Esophagus (tissue), 2 donors: ENCODE data around the gene ZNF620. TPM values are rescaled to one million over a fixed set of nuclear protein-coding genes. Genes with fewer than 3 reads are reported as not detected.

Experiments used
- H3K27ac ChIP-seq, 2 donors: one replicate each; pipeline ENCODE4 v1.5.1; 2013; ENCODE audit warnings: low read depth in 2 of 2, mild to moderate bottlenecking in 2 of 2, inconsistent platforms in 1 of 2, low read length in 1 of 2, moderate library complexity in 1 of 2
- H3K27me3 ChIP-seq, 2 donors: one replicate each; pipeline ENCODE4 v1.6.1; 2013; ENCODE audit warnings: low read length in 2 of 2, control low read depth in 1 of 2, mild to moderate bottlenecking in 1 of 2; ENCODE audit not compliant: insufficient read depth in 2 of 2, control insufficient read depth in 1 of 2
- H3K36me3 ChIP-seq, 2 donors: one replicate each; pipeline ENCODE4 v1.6.1; 2013; ENCODE audit warnings: low read length in 1 of 2; ENCODE audit not compliant: control insufficient read depth in 2 of 2, insufficient read depth in 2 of 2
- H3K4me1 ChIP-seq, 2 donors: one replicate each; pipeline ENCODE4 v1.6.1; 2013; ENCODE audit warnings: low read length in 1 of 2; ENCODE audit not compliant: control insufficient read depth in 2 of 2, insufficient read depth in 2 of 2
- H3K4me3 ChIP-seq, 2 donors: one replicate each; pipeline ENCODE4 v1.5.1; 2013; ENCODE audit warnings: low read length in 2 of 2, mild to moderate bottlenecking in 2 of 2, low read depth in 1 of 2, moderate library complexity in 1 of 2
- H3K9me3 ChIP-seq, 2 donors: one replicate each; pipeline ENCODE4 v1.6.1; 2013; ENCODE audit warnings: mild to moderate bottlenecking in 2 of 2, low read depth in 1 of 2, low read length in 1 of 2, moderate library complexity in 1 of 2; ENCODE audit not compliant: control insufficient read depth in 2 of 2, insufficient read depth in 1 of 2
- whole genome bisulfite sequencing, 2 donors: extraction: QIAGEN DNeasy Blood & Tissue Kit; methylation state at CpG; one replicate each; pipeline ENCODE4 v1.1.7; 2013; 5-methylcytosine and 5-hydroxymethylcytosine counted together
- polyA plus RNA-seq, 2 donors: library from polyadenylated mRNA; stranded (reverse); fragments of 200-250 nt; gene quantifications; one replicate each; pipeline ENCODE4 v1.2.3, GENCODE V29; 2013
- donor health status: healthy with polysubstance abuse.
- donor health status: Bipolar disorder and iron deficiency.

The ZNF620 gene
- polyA plus RNA-seq, 2 donors: 0.52 to 0.57 TPM

DNA sequence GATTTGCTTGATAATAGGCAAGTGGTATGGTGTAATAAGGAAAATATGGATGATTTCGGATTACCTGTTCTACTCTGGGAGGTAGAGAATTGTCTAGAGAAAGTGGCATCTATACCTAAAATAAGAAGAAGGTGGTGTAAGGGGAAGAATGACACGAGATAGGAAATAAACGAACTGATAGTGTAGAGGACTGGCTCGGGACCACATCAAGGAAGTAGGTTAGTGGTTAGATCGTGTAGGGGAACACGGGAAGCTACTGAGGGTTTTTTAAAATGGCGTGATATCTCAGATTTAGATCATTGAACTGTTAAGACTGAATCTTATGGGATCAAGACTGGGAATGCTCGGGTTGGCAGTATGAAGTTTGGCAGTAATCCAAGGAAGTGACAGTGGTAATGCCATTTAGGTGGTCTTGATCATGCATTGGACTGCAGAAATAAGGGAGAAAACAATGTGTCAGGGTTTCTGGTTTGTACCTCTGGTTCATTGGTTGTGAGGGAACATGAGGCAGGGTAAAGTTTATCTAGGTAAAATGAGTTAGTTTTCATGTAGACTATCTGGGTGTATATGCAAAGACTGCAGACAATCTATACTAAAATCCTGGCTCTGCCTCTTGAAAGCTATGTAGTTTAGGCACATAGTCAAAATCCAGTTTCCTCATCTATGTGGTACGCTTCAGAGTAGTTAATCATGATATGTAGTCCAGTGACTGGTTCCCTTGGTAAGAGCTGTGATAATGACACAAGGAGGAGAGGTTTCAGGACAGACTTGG is 41.3 kb upstream of the ZNF620 start:
- no peaks in the 10 kb centered on the region for H3K9me3 ChIP-seq
- no peak overlapping the region for H3K4me3 ChIP-seq
- H3K4me1 ChIP-seq: peaks cover 0 to 2% of the 10 kb centered on the region in 2 donors
- no peaks in the 10 kb centered on the region for H3K27me3 ChIP-seq
- 59 to 65% methylated on average over 9 of the region's 9 CpGs for WGBS, 2 donors
- H3K36me3 ChIP-seq: peaks cover 7 to 15% of the 10 kb centered on the region in 2 donors
- no peak overlapping the region for H3K27ac ChIP-seq

DNA sequence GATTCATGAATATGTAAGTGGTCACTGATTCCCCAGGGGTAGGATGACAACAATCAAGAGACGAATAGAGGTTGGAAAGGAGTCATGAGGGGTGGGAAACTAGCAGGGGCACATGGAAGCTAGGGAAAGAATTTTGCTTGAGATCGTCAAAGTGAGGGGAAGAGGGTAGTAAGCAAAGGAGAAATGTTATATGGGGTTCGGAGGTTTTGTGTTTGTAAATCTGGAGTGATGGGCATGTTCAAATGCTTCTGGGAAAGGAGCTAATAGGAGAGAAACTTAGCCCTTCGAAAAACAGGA is 40.8 kb upstream of the ZNF620 start:
- Histone ChIP-seq H3K27ac (no peak overlapping the region), H3K4me1 (peaks cover 0 to 2% of the 10 kb centered on the region in 2 donors), H3K27me3 (no peaks in the 10 kb centered on the region), H3K9me3 (no peaks in the 10 kb centered on the region), H3K4me3 (no peak overlapping the region), H3K36me3 (peaks cover 7 to 15% of the 10 kb centered on the region in 2 donors)
- 77 to 82% methylated on average over 4 of the region's 4 CpGs for WGBS, 2 donors

DNA sequence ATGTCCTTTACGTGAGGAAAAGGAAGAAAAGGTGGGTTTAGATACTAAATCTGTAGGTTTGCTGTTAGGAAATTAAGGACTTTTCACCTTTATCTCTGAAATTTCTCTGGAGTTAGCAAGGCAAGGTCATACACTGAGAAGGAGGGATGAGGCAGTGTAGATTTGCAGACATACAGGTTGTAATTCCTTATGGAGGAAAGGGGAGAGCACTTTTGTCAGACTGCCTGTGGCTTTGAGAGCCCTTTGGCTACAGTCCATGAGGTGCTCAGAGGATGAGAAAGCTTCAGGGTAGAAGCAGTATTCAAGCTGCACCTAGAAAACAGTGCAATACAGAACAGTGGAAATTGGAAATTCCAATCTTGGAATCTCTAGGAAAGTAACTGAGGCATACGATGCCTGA is 40.4 kb upstream of the ZNF620 start:
- Histone ChIP-seq H3K27ac (no peak overlapping the region), H3K4me3 (no peak overlapping the region), H3K9me3 (no peaks in the 10 kb centered on the region), H3K36me3 (peaks cover 7 to 15% of the 10 kb centered on the region in 2 donors), H3K4me1 (no peaks in the 10 kb centered on the region), H3K27me3 (no peaks in the 10 kb centered on the region)
- WGBS, 2 donors: 78 to 85% methylated on average over 2 of the region's 2 CpGs

DNA sequence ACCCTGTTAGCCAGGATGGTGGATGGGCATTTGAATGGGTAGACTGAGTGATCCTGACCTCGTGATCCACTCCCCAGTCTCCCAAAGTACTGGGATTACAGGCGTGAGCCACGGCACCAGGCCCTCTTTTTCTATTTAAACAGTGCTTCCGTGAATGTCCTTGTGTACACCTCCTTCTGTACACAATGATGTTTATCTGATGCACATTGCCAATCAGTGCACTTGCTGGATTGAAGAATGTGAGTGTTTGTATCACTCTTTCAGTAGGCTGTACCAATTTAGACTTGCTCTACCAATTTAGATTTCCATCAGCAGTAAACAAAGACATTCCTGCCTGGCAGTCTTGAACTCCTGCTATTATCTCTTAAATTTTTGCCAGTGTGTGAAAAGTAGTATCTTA is 37.8 kb upstream of the ZNF620 start:
- Histone ChIP-seq H3K36me3 (peaks cover 0 to 5% of the 10 kb centered on the region in 2 donors), H3K27me3 (no peaks in the 10 kb centered on the region), H3K4me3 (no peak overlapping the region), H3K9me3 (no peaks in the 10 kb centered on the region), H3K4me1 (no peaks in the 10 kb centered on the region), H3K27ac (no peak overlapping the region)
- 82 to 87% methylated on average over 4 of the region's 4 CpGs for WGBS, 2 donors

DNA sequence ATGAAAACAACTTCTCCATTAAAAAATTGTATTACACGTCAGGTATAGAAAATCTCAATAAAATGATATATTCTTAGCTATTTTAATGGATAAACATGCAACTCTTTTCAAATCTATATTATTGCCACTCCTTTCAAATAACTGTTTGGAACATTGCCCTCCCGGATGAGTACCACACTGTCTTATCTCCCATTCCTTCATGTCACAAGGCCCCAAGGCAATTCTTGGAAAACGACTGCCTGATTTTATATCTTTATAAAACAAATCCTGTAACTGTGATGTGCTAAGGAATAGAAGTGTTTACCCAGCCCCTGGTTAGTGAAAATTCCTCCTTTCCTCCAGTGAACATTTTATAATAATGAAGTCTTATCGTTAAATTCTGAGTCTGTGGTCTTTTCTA is 35.1 kb upstream of the ZNF620 start:
- Histone ChIP-seq H3K4me3 (no peak overlapping the region), H3K9me3 (no peaks in the 10 kb centered on the region), H3K36me3 (no peaks in the 10 kb centered on the region), H3K4me1 (no peaks in the 10 kb centered on the region), H3K27ac (no peak overlapping the region), H3K27me3 (no peaks in the 10 kb centered on the region)
- WGBS, 2 donors: 85 to 86% methylated on average over 4 of the region's 4 CpGs

DNA sequence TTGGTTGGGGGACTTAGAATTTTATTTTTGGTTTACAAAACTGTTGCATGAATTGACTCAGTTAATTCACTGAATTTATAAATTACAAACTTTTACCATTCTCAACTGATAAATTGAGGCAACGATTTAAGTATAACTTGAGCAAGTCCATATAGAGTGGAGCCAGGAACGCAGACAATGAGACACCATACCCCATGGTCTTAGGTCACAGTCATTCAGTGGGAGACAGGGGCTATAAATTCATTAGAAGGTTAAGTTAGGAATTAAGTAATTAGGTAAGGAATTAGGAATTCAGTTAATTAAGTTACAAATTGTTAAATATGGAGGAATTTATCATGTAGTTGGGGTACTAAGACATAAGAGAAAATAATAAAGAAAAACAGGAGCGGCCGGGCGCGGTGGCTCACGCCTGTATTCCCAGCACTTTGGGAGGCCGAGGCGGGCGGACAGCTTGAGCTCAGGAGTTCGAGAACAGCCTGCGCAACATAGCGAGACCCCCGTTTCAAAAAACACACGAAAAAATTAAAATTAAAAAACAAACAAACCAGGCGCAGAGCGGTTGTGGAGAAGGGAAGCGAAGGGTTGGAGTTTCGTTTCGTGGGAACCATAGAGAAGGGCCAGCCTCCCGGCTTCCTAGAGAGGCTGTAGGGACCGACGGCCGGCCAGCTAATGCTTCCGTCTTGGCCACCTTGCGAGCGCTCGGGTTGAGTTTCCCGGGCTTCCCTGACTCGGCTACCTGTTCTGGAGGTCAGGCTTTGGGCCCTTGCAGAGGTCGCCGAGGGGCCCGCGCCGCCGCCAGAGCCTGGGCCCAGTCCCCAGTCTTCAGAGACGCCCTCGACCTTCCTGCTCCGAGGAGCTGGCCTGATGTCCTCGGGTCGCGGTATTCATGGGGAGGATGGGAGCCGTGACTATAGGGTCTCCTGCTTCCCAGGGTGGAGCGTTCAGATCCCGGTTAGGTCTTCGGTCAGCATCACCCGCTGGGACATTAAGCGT is 29.1 kb upstream of the ZNF620 start, which contains the start of gene ZNF619:
ZNF619 (plus strand) TSS at position 645 of the 993 bp plus-strand sequence. CDS start 858 bp downstream, outside the sequence.
- Histone ChIP-seq H3K4me1 (no peaks in the 10 kb centered on the region), H3K4me3 (peak within 1 kb of the TSS; percentile 66 to 74), H3K27me3 (no peaks in the 10 kb centered on the region), H3K9me3 (no peaks in the 10 kb centered on the region), H3K36me3 (peaks cover 0 to 2% of the 10 kb centered on the region in 2 donors), H3K27ac (peak within 1 kb of the TSS; percentile 44 to 62)
- WGBS, 2 donors: 7 to 10% methylated on average over 40 to 48 of the region's 48 CpGs

DNA sequence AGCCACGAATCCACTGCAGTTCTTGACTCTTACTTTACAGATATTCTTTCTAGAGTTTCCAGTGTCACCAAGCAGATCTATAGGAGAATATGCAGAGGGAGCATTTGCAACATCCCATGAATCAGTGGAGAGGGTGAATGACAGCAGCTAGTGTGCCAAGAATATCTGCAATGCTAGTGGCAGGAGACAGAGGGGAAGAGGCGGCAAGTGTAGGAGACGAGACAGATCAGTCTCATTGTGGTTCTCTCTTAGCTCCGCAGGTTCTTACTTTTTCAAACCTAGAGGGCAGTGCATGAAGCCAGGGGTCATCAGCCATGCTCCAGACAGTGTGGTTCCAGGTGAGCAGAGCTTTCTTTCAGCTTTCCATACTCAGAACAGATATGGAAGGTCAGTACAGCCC is 28.2 kb upstream of the ZNF620 start:
- Histone ChIP-seq H3K27me3 (no peaks in the 10 kb centered on the region), H3K4me3 (peak overlapping the region in 1 of 2 donors; percentile 74), H3K27ac (no peak overlapping the region), H3K4me1 (no peaks in the 10 kb centered on the region), H3K36me3 (peaks cover 0 to 4% of the 10 kb centered on the region in 2 donors), H3K9me3 (no peaks in the 10 kb centered on the region)
- 40 to 53% methylated on average over 4 of the region's 4 CpGs for WGBS, 2 donors

DNA sequence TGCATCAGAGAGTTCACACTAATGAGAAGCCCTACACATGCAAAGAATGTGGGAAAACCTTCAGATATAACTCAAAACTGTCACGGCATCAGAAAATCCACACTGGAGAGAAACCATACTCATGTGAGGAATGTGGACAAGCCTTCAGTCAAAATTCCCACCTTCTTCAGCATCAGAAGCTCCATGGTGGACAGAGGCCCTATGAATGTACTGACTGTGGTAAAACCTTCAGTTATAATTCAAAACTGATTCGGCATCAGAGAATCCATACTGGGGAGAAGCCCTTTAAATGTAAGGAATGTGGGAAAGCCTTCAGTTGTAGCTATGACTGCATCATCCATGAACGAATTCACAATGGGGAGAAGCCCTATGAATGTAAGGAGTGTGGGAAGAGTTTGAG is 18.7 kb upstream of the ZNF620 start:
- H3K4me1 ChIP-seq: no peaks in the 10 kb centered on the region
- 98% methylated on average over 3 of the region's 3 CpGs for whole genome bisulfite sequencing, 2 donors
- H3K27me3 ChIP-seq: no peaks in the 10 kb centered on the region
- peaks cover 14% of the 10 kb centered on the region in 2 donors for H3K36me3 ChIP-seq
- H3K4me3 ChIP-seq: no peak overlapping the region
- no peak overlapping the region for H3K27ac ChIP-seq
- H3K9me3 ChIP-seq: peaks cover 0 to 11% of the 10 kb centered on the region in 2 donors

DNA sequence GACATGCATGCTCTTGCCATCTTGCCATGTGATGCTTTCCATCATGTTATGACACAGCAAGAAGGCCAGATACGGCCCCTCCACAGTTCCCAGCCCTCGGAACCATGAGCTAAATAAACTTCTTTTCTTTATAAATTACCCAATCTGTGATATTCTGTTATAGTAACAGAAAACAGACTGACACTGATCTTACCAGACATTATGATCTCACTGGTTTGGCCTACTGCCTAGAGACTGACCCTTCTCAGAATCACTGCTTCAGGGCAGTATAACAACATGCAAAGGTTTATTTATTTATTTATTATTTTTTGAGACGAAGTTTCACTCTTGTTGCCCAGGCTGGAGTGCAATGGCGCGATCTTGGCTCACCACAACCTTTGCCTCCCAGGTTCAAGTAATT is 14.9 kb upstream of the ZNF620 start:
- Histone ChIP-seq H3K36me3 (peaks cover 12 to 14% of the 10 kb centered on the region in 2 donors), H3K9me3 (peaks cover 0 to 11% of the 10 kb centered on the region in 2 donors), H3K27me3 (no peaks in the 10 kb centered on the region), H3K27ac (no peak overlapping the region), H3K4me3 (no peak overlapping the region), H3K4me1 (no peaks in the 10 kb centered on the region)
- 82 to 86% methylated on average over 5 of the region's 5 CpGs for WGBS, 2 donors
